GM12878 (cell line): ENCODE results near the gene SLC35G2. TPM values are rescaled to one million over a fixed set of nuclear protein-coding genes. Genes with fewer than 3 reads are reported as not detected.

Source experiments
- ATAC-seq: fragments of 200-7000 bp; cut with Tn5 transposase; 3 replicates; pipeline ENCODE4 v1.9.1; 2020; ENCODE audit warnings: mild to moderate bottlenecking, moderate library complexity
- BruUV-seq: library from RNA; stranded (reverse); fragments of 400-500 nt; replicated peaks from 2 replicates; lab custom pipeline; 2021; lab: Mats Ljungman, UMichigan
- CTCF ChIA-PET: fragments of 300-600 bp; sonication (Branson Sonifier 250); formaldehyde crosslinking; extraction: SDS; loops from one replicate; lab custom pipeline; 2021; ENCODE audit warnings: inconsistent platforms; lab: Yijun Ruan, JAX
- POLR2A ChIA-PET: fragments of 350-600 bp; formaldehyde crosslinking; extraction: SDS; loops from one replicate; lab custom pipeline; 2021; ENCODE audit warnings: inconsistent platforms; lab: Charles Lee
- RAD21 ChIA-PET: fragments of 300-600 bp; sonication (Branson Sonifier 250); formaldehyde crosslinking; loops from one replicate; lab custom pipeline; 2023; ENCODE audit warnings: antibody characterized with exemption; ENCODE audit not compliant: unreplicated experiment; lab: Charles Lee
- SMC1A ChIA-PET: fragments of 300-600 bp; sonication (Branson Sonifier 250); formaldehyde crosslinking; loops from one replicate; lab custom pipeline; 2023; ENCODE audit not compliant: unreplicated experiment, uncharacterized antibody; lab: Charles Lee
- DNase-seq: peaks from one replicate; pipeline ENCODE4 v3.0.0-alpha.2; 2011; ENCODE audit warnings: low read depth, low spot score
- FAIRE-seq: peaks from 3 replicates; lab custom pipeline; 2011; peaks lifted over from hg19 to GRCh38; lab: Jason Lieb, UNC
- H2AFZ ChIP-seq: 2 replicates; pipeline ENCODE4 v1.6.0; 2011; ENCODE audit warnings: low read depth, low read length, control low read depth; ENCODE audit not compliant: control insufficient read depth
- H3K27ac ChIP-seq: 2 replicates; pipeline ENCODE4 v1.5.1; 2011; ENCODE audit warnings: control low read depth; ENCODE audit not compliant: control insufficient read depth, insufficient read depth
- H3K27me3 ChIP-seq, 2 experiments: replicated peaks in 1 of 2; 2 replicates each; pipeline versions ENCODE4 v1.6.0 to v1.6.1; 2011; ENCODE audit warnings: low read length in 1 of 2; ENCODE audit not compliant: control insufficient read depth in 2 of 2, insufficient read depth in 2 of 2
- H3K36me3 ChIP-seq, 2 experiments: 2 replicates each; pipeline ENCODE4 v1.5.1; 2011; ENCODE audit warnings: low read length in 1 of 2; ENCODE audit not compliant: control insufficient read depth in 2 of 2, insufficient read depth in 2 of 2
- H3K4me1 ChIP-seq: 2 replicates; pipeline ENCODE4 v1.6.1; 2011; ENCODE audit warnings: mild to moderate bottlenecking, low read length, moderate library complexity, mixed read lengths; ENCODE audit not compliant: control insufficient read depth, insufficient read depth
- H3K4me2 ChIP-seq: 2 replicates; pipeline ENCODE4 v1.6.0; 2011; ENCODE audit warnings: control low read depth; ENCODE audit not compliant: control insufficient read depth, insufficient read depth
- H3K4me3 ChIP-seq: fragments of 200-600 bp; sonication (generic); 2 replicates; pipeline ENCODE4 v1.5.1; 2016
- H3K79me2 ChIP-seq: 2 replicates; pipeline ENCODE4 v1.6.0; 2011; ENCODE audit warnings: low read length; ENCODE audit not compliant: control insufficient read depth, insufficient read depth
- H3K9ac ChIP-seq: 2 replicates; pipeline ENCODE4 v1.8.0; 2011; ENCODE audit warnings: low read length, control low read depth, mixed read lengths; ENCODE audit not compliant: control insufficient read depth, insufficient read depth
- H3K9me3 ChIP-seq: replicated peaks from 3 replicates; pipeline ENCODE4 v1.5.1; 2011; ENCODE audit warnings: mild to moderate bottlenecking, low read length; ENCODE audit not compliant: control insufficient read depth, insufficient read depth
- H4K20me1 ChIP-seq: 2 replicates; pipeline ENCODE4 v1.6.0; 2011; ENCODE audit not compliant: control insufficient read depth, insufficient read depth
- BCLAF1 ChIP-seq: fragments of 450-650 bp; IDR thresholded peaks from 2 replicates; pipeline ENCODE4 v1.6.1; 2017; ENCODE audit warnings: antibody characterized with exemption, mild to moderate bottlenecking, moderate library complexity
- BHLHE40 ChIP-seq, 2 experiments: fragments of 450-650 bp in 1 of 2; IDR thresholded peaks; 2 replicates each; pipeline ENCODE4 v1.6.1; 2011 to 2017; ENCODE audit warnings: low read depth in 2 of 2, borderline replicate concordance in 1 of 2, improper control_type of control experiment in 1 of 2, low read length in 1 of 2, mild to moderate bottlenecking in 1 of 2
- BMI1 ChIP-seq: fragments of 450-650 bp; IDR thresholded peaks from 2 replicates; pipeline ENCODE4 v1.6.1; 2016; ENCODE audit warnings: mild to moderate bottlenecking, moderate library complexity, borderline replicate concordance
- CBX5 ChIP-seq: sonication (generic); IDR thresholded peaks from 2 replicates; pipeline ENCODE4 v1.6.1; 2016; ENCODE audit warnings: low read depth, moderate library complexity, mild to moderate bottlenecking, inconsistent platforms
- ETV6 ChIP-seq, 2 experiments: fragments of 450-650 bp in 1 of 2; IDR thresholded peaks in 1 of 2; conservative IDR thresholded peaks in 1 of 2; 2 replicates each; pipeline ENCODE4 v1.6.1; 2014; ENCODE audit warnings: antibody characterized with exemption in 1 of 2, borderline replicate concordance in 1 of 2, low read depth in 1 of 2, mild to moderate bottlenecking in 1 of 2, moderate library complexity in 1 of 2
- GABPA ChIP-seq: IDR thresholded peaks from 2 replicates; pipeline ENCODE4 v1.6.1; 2014; ENCODE audit warnings: antibody characterized with exemption, low read depth, mild to moderate bottlenecking, inconsistent platforms
- IRF4 ChIP-seq: IDR thresholded peaks from 2 replicates; pipeline ENCODE4 v1.6.1; 2011; ENCODE audit warnings: low read depth, low read length
- JUNB ChIP-seq: IDR thresholded peaks from 2 replicates; pipeline ENCODE4 v1.6.1; 2016; ENCODE audit warnings: antibody characterized with exemption, mild to moderate bottlenecking
- JUND ChIP-seq: IDR thresholded peaks from 2 replicates; pipeline ENCODE4 v1.6.1; 2012; ENCODE audit warnings: low read depth, mild to moderate bottlenecking, low read length, improper control_type of control experiment, moderate library complexity
- MEF2A ChIP-seq: IDR thresholded peaks from 2 replicates; pipeline ENCODE4 v1.6.1; 2011; ENCODE audit warnings: low read depth, mild to moderate bottlenecking, low read length, moderate library complexity; ENCODE audit not compliant: insufficient read depth
- MTA2 ChIP-seq: fragments of 450-650 bp; IDR thresholded peaks from 2 replicates; pipeline ENCODE4 v1.6.1; 2016; ENCODE audit warnings: low read depth, mild to moderate bottlenecking, moderate library complexity
- SMAD5 ChIP-seq: IDR thresholded peaks from 2 replicates; pipeline ENCODE4 v1.6.1; 2016; ENCODE audit warnings: antibody characterized with exemption, low read depth
- WRNIP1 ChIP-seq: IDR thresholded peaks from 2 replicates; pipeline ENCODE4 v1.6.1; 2011; ENCODE audit warnings: low read depth, low read length, improper control_type of control experiment, borderline replicate concordance
- YY1 ChIP-seq: IDR thresholded peaks from 2 replicates; pipeline ENCODE4 v1.6.1; 2011; ENCODE audit warnings: low read depth, mild to moderate bottlenecking, low read length
- ZNF24 ChIP-seq: fragments of 450-650 bp; IDR thresholded peaks from 2 replicates; pipeline ENCODE4 v1.6.1; 2017; ENCODE audit warnings: antibody characterized with exemption, mild to moderate bottlenecking
- WGBS: methylation state at CpG from one replicate; pipeline ENCODE4 v1.1.6; 2016; ENCODE audit warnings: low lambda C conversion rate; ENCODE audit not compliant: insufficient replicate concordance, insufficient coverage; ENCODE audit errors: missing lambda C conversion rate; 5-methylcytosine and 5-hydroxymethylcytosine counted together
- in situ Hi-C: fragments of 300-500 bp; cut with MboI; formaldehyde crosslinking; loops from 9 replicates; pipeline ENCODE4 v1.14.3; 2018; ENCODE audit warnings: mixed read lengths
- intact Hi-C: fragments of 100-400 bp; cut with micrococcal nuclease; formaldehyde crosslinking; loops from one replicate; pipeline ENCODE4 v1.14.2; 2022; ENCODE audit not compliant: unreplicated experiment
- polyA plus RNA-seq, 11 experiments: library from polyadenylated mRNA; depleted of rRNA in 4 of 11; unstranded in 6 of 11; stranded (reverse) in 5 of 11; fragments of >200 nt; fragmentation: Nextera tagmentation in 4 of 11; fragmentation: Illumina TruSeq in 1 of 11; extraction: Ambion mirVana in 4 of 11; extraction: Trizol in 1 of 11; gene quantifications; 1 replicate in 1 of 11; 2 replicates in 10 of 11; pipeline versions ENCODE4 v1.2.1 to v1.2.3, GENCODE V29; 2011 to 2016; ENCODE audit warnings: inconsistent platforms in 2 of 11, missing spikeins in 2 of 11, low read depth in 1 of 11
- total RNA-seq, 4 experiments: library from RNA; depleted of rRNA in 3 of 4; stranded (reverse); fragments of >200 nt in 3 of 4; fragmentation: Illumina TruSeq in 1 of 4; extraction: Trizol in 1 of 4; gene quantifications; 2 replicates each; pipeline versions ENCODE4 v1.2.1 to v1.2.3, GENCODE V29; 2013 to 2021
- TF ChIP-seq, protein P1 (sequence below): IDR thresholded peaks from 2 replicates; pipeline ENCODE4 v1.6.1; 2012; ENCODE audit warnings: improper control_type of control experiment, low read depth, low read length; ENCODE audit not compliant: insufficient replicate concordance

The SLC35G2 gene
- total and polyA plus RNA-seq, 10 of the 15 experiments (the other 5 are each of a cell fraction or from before 2014, with no cell fraction given), result 0.11 to 1.9 (median 0.27) TPM

- in situ Hi-C loops, result no loop called here
- ChIA-PET RAD21 (interaction anchor here (0.8 to 1.7 kb wide), 5 partner anchors 9 to 211 kb away, joined by 3 to 11 read pairs (median 4); partner anchors contain the start of genes NCK1 and STAG1), SMC1A (interaction anchor here (0.6 to 1.4 kb wide), 5 partner anchors 9 to 50 kb away, joined by 3 to 6 read pairs (median 3); partner anchors contain the start of gene STAG1), CTCF (interaction anchor here (0.6 to 1.5 kb wide), 6 partner anchors 8 to 1251 kb away, joined by 3 to 5 read pairs (median 4); no protein-coding TSS in a partner anchor), POLR2A (interaction anchor here (1.3 kb wide), 1 partner anchor 46 kb away, joined by 3 read pairs; no protein-coding TSS in a partner anchor)
- no peaks in the 10 kb centered on the region for H4K20me1 ChIP-seq
- FAIRE-seq, result no peak
- ATAC-seq, result peak; percentile 73
- H3K4me1 ChIP-seq, result peaks cover 6% of the 10 kb centered on the region
- 52% methylated on average over 5 of the region's 5 CpGs for WGBS
- DNase-seq, result no peak
- H3K4me2 ChIP-seq, result no peak overlapping the region
- peak overlapping the region; percentile 43 for H2AFZ ChIP-seq
- no peaks in the 10 kb centered on the region; a peak in 1 of 4 replicates for H3K27me3 ChIP-seq
- H3K79me2 ChIP-seq, result no peaks in the 10 kb centered on the region
- H3K9ac ChIP-seq, result no peak overlapping the region
- H3K4me3 ChIP-seq, result no peak overlapping the region
- no peaks in the 10 kb centered on the region for H3K36me3 ChIP-seq
- no peak overlapping the region for H3K27ac ChIP-seq
- no TSS peak for BruUV-seq
- intact Hi-C loops, result no loop called here
- H3K9me3 ChIP-seq, result no peaks in the 10 kb centered on the region
- TF ChIP-seq MTA2 (peak; percentile 52; the same call in 1 of the 2 replicates), YY1 (no peak), BHLHE40 (IDR thresholded peaks at IDR 0.05; ENCODE audit: borderline replicate concordance in 1 of 2, low read depth in 2 of 2, low read length in 1 of 2) (peak in 1 of 2 experiments; percentile 16; a peak in 1 of 4 replicates), MEF2A (peak; percentile 78), GABPA (no peak), IRF4 (0 out of 2 replicates have a peak, but pooled peaks have one; percentile 23), JUNB (peak; percentile 74), BMI1 (no peak), JUND (no peak), ETV6 (conservative IDR thresholded peaks at IDR 0.05 in 1 of 2, IDR thresholded peaks at IDR 0.05 in 1 of 2; ENCODE audit: borderline replicate concordance in 1 of 2, low read depth in 1 of 2) (no peak), BCLAF1 (no peak), SMAD5 (no peak), CBX5 (no peak), WRNIP1 (no peak), ZNF24 (no peak)
- TF ChIP-seq, protein P1, sequence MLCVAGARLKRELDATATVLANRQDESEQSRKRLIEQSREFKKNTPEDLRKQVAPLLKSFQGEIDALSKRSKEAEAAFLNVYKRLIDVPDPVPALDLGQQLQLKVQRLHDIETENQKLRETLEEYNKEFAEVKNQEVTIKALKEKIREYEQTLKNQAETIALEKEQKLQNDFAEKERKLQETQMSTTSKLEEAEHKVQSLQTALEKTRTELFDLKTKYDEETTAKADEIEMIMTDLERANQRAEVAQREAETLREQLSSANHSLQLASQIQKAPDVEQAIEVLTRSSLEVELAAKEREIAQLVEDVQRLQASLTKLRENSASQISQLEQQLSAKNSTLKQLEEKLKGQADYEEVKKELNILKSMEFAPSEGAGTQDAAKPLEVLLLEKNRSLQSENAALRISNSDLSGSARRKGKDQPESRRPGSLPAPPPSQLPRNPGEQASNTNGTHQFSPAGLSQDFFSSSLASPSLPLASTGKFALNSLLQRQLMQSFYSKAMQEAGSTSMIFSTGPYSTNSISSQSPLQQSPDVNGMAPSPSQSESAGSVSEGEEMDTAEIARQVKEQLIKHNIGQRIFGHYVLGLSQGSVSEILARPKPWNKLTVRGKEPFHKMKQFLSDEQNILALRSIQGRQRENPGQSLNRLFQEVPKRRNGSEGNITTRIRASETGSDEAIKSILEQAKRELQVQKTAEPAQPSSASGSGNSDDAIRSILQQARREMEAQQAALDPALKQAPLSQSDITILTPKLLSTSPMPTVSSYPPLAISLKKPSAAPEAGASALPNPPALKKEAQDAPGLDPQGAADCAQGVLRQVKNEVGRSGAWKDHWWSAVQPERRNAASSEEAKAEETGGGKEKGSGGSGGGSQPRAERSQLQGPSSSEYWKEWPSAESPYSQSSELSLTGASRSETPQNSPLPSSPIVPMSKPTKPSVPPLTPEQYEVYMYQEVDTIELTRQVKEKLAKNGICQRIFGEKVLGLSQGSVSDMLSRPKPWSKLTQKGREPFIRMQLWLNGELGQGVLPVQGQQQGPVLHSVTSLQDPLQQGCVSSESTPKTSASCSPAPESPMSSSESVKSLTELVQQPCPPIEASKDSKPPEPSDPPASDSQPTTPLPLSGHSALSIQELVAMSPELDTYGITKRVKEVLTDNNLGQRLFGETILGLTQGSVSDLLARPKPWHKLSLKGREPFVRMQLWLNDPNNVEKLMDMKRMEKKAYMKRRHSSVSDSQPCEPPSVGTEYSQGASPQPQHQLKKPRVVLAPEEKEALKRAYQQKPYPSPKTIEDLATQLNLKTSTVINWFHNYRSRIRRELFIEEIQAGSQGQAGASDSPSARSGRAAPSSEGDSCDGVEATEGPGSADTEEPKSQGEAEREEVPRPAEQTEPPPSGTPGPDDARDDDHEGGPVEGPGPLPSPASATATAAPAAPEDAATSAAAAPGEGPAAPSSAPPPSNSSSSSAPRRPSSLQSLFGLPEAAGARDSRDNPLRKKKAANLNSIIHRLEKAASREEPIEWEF, result no peak
Observed at GRCh38 chr3:136802481-136802996, 16.4 kb upstream of the SLC35G2 start.
